OCI-LY3 (cell line): ENCODE data around the gene GARS1.

Experiments used
- H2AFZ ChIP-seq: fragments of 200-600, 300-600 bp; shearing (Covaris generic); 2 replicates; pipeline ENCODE4 v1.6.0; 2014; ENCODE audit warnings: antibody characterized with exemption, low read depth, low read length
- H3K27ac ChIP-seq: fragments of 200-600, 300-600 bp; sonication (generic); 2 replicates; pipeline ENCODE4 v1.5.1; 2014; ENCODE audit warnings: mild to moderate bottlenecking, low read length, moderate library complexity, mixed read lengths
- H3K27me3 ChIP-seq: fragments of 200-600, 300-600 bp; sonication (generic); 2 replicates; pipeline ENCODE4 v1.6.1; 2014; ENCODE audit warnings: low read depth, low read length, mixed read lengths
- H3K36me3 ChIP-seq: fragments of 200-600, 300-600 bp; sonication (generic); replicated peaks from 2 replicates; pipeline ENCODE3; 2014; ENCODE audit warnings: low read depth, low read length, mixed read lengths
- H3K4me1 ChIP-seq: fragments of 300-600, 200-600 bp; sonication (generic); 2 replicates; pipeline ENCODE4 v1.6.1; 2014; ENCODE audit warnings: low read length, mixed read lengths
- H3K4me2 ChIP-seq: fragments of 200-600, 300-600 bp; sonication (generic); 2 replicates; pipeline ENCODE4 v1.6.1; 2014; ENCODE audit warnings: low read length, mixed read lengths
- H3K4me3 ChIP-seq: fragments of 300-600, 200-600 bp; sonication (generic); 2 replicates; pipeline ENCODE4 v1.5.1; 2014; ENCODE audit warnings: antibody characterized with exemption, mild to moderate bottlenecking, low read length, moderate library complexity
- H3K79me2 ChIP-seq: fragments of 300-600, 200-600 bp; shearing (Covaris generic); 2 replicates; pipeline ENCODE4 v1.6.1; 2014; ENCODE audit warnings: mild to moderate bottlenecking, low read length, mixed read lengths
- H3K9ac ChIP-seq: fragments of 300-600, 200-600 bp; shearing (Covaris generic); 2 replicates; pipeline ENCODE4 v1.6.0; 2014; ENCODE audit warnings: mild to moderate bottlenecking, low read length, moderate library complexity
- H3K9me3 ChIP-seq: fragments of 200-600, 300-600 bp; shearing (Covaris generic); 2 replicates; pipeline ENCODE4 v1.6.1; 2014; ENCODE audit warnings: low read length, mixed read lengths; ENCODE audit not compliant: insufficient read depth
- H4K20me1 ChIP-seq: fragments of 200-600, 300-600 bp; sonication (generic); 2 replicates; pipeline ENCODE4 v1.6.1; 2016; ENCODE audit warnings: low read length, mixed read lengths; ENCODE audit not compliant: insufficient read depth
- CTCF ChIP-seq: fragments of 200-600, 300-600 bp; sonication (generic); IDR thresholded peaks from 2 replicates; pipeline ENCODE4 v1.5.1; 2014; ENCODE audit warnings: antibody characterized with exemption, low read length, low read depth
- EZH2phosphoT487 ChIP-seq: fragments of 200-600 bp; shearing (Covaris generic); IDR thresholded peaks from 2 replicates; pipeline ENCODE4 v1.6.1; 2018; ENCODE audit warnings: antibody characterized with exemption, mixed run types, low read depth

Gene GARS1, protein sequence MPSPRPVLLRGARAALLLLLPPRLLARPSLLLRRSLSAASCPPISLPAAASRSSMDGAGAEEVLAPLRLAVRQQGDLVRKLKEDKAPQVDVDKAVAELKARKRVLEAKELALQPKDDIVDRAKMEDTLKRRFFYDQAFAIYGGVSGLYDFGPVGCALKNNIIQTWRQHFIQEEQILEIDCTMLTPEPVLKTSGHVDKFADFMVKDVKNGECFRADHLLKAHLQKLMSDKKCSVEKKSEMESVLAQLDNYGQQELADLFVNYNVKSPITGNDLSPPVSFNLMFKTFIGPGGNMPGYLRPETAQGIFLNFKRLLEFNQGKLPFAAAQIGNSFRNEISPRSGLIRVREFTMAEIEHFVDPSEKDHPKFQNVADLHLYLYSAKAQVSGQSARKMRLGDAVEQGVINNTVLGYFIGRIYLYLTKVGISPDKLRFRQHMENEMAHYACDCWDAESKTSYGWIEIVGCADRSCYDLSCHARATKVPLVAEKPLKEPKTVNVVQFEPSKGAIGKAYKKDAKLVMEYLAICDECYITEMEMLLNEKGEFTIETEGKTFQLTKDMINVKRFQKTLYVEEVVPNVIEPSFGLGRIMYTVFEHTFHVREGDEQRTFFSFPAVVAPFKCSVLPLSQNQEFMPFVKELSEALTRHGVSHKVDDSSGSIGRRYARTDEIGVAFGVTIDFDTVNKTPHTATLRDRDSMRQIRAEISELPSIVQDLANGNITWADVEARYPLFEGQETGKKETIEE

GRCh38 chr7:30594540-30595435 is at the start of gene GARS1:
Gene GARS1, plus strand, starts transcription at chr7:30594878. Its CDS starts 44 bp downstream, at chr7:30594922.
- H3K9ac ChIP-seq: peak within 1 kb of the TSS; percentile 96
- H2AFZ ChIP-seq: peak within 1 kb of the TSS; percentile 84
- no peaks in the 10 kb centered on the region for H3K9me3 ChIP-seq
- no peak for TF ChIP-seq CTCF
- TF ChIP-seq EZH2phosphoT487: no peak
- H3K4me3 ChIP-seq: peak within 1 kb of the TSS; percentile 98
- peaks cover 10% of the 10 kb centered on the region for H3K4me1 ChIP-seq
- peak within 1 kb of the TSS; percentile 97 for H3K27ac ChIP-seq
- H3K36me3 ChIP-seq: peaks cover 18% of the 10 kb centered on the region
- H3K27me3 ChIP-seq: no peaks in the 10 kb centered on the region
- H4K20me1 ChIP-seq: peaks cover 28% of the 10 kb centered on the region; the same call in 1 of the 2 replicates
- peaks cover 51% of the 10 kb centered on the region for H3K79me2 ChIP-seq
- H3K4me2 ChIP-seq: peak within 1 kb of the TSS; percentile 97

GRCh38 chr7:30545791-30546555 is 48.7 kb upstream of the GARS1 start:
- Histone ChIP-seq H3K4me1 (peaks cover 8% of the 10 kb centered on the region; the same call in 1 of the 2 replicates), H3K9ac (no peak overlapping the region), H3K27ac (no peak overlapping the region), H3K4me3 (no peak overlapping the region), H4K20me1 (no peaks in the 10 kb centered on the region), H3K9me3 (no peaks in the 10 kb centered on the region), H3K27me3 (no peaks in the 10 kb centered on the region), H3K79me2 (no peaks in the 10 kb centered on the region), H2AFZ (no peak overlapping the region), H3K4me2 (no peak overlapping the region), H3K36me3 (no peaks in the 10 kb centered on the region)
- no peak for TF ChIP-seq CTCF
- no peak for TF ChIP-seq EZH2phosphoT487

DNA sequence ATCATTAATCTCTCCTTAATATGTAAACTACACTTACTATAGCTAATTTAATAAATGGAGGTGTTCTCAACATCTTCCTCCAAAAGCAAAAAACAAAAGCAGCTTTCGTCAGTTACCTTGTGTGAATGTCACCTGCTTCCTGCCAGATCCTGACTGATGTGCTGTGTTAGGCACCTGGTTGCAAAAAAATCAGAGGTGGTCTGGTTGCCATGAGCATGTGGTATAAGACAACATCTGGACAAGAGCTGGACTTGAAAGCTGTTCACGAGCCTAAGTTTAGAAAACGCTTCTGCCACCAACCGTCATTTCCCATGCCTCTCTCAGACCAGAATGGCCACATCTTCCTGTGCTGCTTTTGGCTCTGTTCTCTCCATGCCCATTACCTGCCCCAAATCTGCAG is 48.1 kb upstream of the GARS1 start:
- Histone ChIP-seq H4K20me1 (no peaks in the 10 kb centered on the region), H3K79me2 (no peaks in the 10 kb centered on the region), H3K9me3 (no peaks in the 10 kb centered on the region), H3K36me3 (no peaks in the 10 kb centered on the region), H3K4me2 (no peak overlapping the region), H3K27me3 (no peaks in the 10 kb centered on the region), H3K27ac (no peak overlapping the region), H3K9ac (no peak overlapping the region), H2AFZ (no peak overlapping the region), H3K4me3 (no peak overlapping the region), H3K4me1 (peaks cover 10% of the 10 kb centered on the region; the same call in 1 of the 2 replicates)
- TF ChIP-seq EZH2phosphoT487: no peak
- no peak for TF ChIP-seq CTCF
